ENCODE data around the gene BAIAP2. TPM values are rescaled to one million over a fixed set of nuclear protein-coding genes. Genes with fewer than 3 reads are reported as not detected.

Gene BAIAP2
- total and polyA plus RNA-seq, 10 of the 15 experiments (the other 5 are each of a cell fraction or from before 2014, with no cell fraction given) = 0.15 to 1.2 (median 0.46) TPM; not detected in 2

DNA sequence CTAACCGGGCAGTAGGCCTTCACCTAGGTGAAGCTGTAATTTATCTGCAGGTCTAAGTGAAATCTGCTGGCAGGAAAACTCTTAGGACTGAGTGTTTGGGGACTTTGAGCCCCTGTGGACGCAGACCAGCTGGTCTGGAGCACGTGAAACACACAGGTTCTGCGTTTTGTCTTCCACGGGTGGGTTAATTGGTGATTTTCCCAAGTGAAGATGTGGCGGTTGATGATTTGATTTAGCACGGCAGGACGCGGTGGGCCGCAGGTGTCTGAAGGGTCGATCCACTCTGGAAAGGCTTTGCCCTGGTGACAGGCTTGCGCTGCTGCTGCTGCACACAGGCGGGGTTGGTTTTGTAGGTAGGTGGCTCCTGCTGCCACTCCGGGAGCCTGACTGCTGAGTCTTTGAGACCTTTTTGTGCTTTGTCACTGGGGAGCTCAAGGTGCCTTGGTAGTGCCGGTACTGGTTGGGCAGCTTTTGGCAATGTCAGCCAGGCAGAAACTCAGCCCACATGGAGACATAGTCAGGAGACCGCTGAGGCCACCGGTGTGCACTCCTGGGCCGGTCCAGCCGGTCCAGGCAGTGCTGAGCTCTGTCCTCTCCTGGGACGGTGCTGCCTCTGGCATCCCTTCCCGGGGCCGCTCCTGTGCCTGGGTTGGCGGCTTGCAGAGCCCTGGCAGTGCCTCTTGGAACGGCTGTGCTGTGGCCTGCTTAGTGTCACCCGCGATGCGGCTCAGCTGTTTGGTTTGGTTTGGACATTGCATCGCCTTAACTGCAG lies 2.3 kb downstream of the BAIAP2 start (continued):
- TF ChIP-seq, protein P1, sequence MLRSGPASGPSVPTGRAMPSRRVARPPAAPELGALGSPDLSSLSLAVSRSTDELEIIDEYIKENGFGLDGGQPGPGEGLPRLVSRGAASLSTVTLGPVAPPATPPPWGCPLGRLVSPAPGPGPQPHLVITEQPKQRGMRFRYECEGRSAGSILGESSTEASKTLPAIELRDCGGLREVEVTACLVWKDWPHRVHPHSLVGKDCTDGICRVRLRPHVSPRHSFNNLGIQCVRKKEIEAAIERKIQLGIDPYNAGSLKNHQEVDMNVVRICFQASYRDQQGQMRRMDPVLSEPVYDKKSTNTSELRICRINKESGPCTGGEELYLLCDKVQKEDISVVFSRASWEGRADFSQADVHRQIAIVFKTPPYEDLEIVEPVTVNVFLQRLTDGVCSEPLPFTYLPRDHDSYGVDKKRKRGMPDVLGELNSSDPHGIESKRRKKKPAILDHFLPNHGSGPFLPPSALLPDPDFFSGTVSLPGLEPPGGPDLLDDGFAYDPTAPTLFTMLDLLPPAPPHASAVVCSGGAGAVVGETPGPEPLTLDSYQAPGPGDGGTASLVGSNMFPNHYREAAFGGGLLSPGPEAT (IDR thresholded peaks at IDR 0.05; ENCODE audit: low read depth) = no peak
- TF ChIP-seq JUNB (IDR thresholded peaks at IDR 0.05) = no peak
- TF ChIP-seq RAD51 (IDR thresholded peaks at IDR 0.05) = no peak
- TF ChIP-seq STAT1 (conservative IDR thresholded peaks at IDR 0.05) = no peak

DNA sequence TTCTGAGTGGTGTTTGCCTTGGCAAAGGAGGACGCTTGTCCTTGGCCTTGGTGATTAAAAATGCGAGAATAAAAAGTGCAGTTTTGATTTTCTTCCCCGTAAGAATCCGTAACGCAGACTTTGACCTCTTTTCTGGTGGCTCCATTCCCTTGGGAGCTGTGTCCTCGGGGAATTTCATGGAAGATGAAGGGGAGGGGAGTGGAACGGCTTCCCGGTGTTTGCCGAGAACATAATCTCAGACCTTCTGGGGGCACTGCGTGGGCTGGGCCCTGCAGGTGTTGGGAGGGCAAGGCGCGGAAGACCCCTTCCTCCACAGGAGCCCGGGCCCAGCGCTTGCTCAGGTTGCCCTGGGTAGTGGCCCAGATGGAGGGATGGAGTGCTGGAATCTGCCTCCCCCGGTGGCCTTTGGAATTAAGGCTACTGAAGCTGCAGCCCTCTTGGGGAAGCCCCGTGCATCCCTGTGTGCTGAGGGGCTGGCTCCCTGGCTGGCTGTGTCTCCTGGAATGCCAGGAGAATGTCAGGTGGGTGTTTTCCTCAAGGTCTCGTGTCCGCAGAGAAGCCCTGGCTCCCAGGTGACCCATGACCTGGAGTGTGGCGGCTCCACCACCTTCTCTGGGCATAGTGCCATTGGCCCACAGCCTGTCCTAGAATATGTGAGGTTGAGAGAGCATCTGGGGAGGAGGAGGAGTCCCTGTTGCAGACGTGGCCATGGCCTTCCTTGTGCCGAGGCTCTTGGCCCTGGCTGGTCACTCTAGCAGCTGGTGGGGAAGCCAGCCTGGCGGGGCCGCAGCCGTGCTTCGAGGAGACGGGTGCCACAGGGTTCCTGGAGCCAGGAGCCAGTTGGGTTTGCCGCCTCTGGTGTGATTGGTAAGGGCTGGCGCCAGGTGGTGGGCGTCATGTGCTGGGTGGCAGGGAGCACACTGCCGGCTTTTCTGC lies 3.1 kb downstream of the BAIAP2 start:
- Histone ChIP-seq H3K36me3 (ENCODE audit: control insufficient read depth in 2 of 2, insufficient read depth in 2 of 2, low read length in 1 of 2) (no peaks in the 10 kb centered on the region), H3K4me3 (no peak overlapping the region), H3K4me1 (ENCODE audit: control insufficient read depth, insufficient read depth, low read length) (no peaks in the 10 kb centered on the region), H2AFZ (ENCODE audit: control insufficient read depth, low read depth, low read length) (no peak overlapping the region), H3K4me2 (ENCODE audit: control insufficient read depth, insufficient read depth) (no peak overlapping the region), H3K27ac (ENCODE audit: control insufficient read depth, insufficient read depth) (no peak overlapping the region), H3K9me3 (replicated peaks; ENCODE audit: control insufficient read depth, insufficient read depth, low read length) (no peaks in the 10 kb centered on the region), H4K20me1 (ENCODE audit: control insufficient read depth, insufficient read depth) (no peaks in the 10 kb centered on the region), H3K9ac (ENCODE audit: control insufficient read depth, insufficient read depth, low read length) (no peak overlapping the region), H3K27me3 (replicated peaks in 1 of 2; ENCODE audit: control insufficient read depth in 2 of 2, insufficient read depth in 2 of 2, low read length in 1 of 2) (peaks cover 5 to 11% of the 10 kb centered on the region in 2 experiments), H3K79me2 (ENCODE audit: control insufficient read depth, insufficient read depth, low read length) (no peaks in the 10 kb centered on the region)
- ChIA-PET SMC1A (ENCODE audit: uncharacterized antibody, unreplicated experiment) (no interaction called here), CTCF (no interaction called here), RAD21 (ENCODE audit: unreplicated experiment) (no interaction called here), POLR2A (no interaction called here)
- no TSS peak for BruUV-seq (replicated peaks)
- DNase-seq (ENCODE audit: low read depth, low spot score) (no peak), ATAC-seq (no peak), FAIRE-seq (no peak)
- in situ Hi-C loops (cut with MboI) (no loop called here), intact Hi-C loops (cut with micrococcal nuclease; ENCODE audit: unreplicated experiment) (no loop called here)
- WGBS (ENCODE audit: insufficient coverage, insufficient replicate concordance, low lambda C conversion rate, missing lambda C conversion rate) = 60% methylated on average over 30 of the region's 30 CpGs
- no peak for TF ChIP-seq SUPT20H (IDR thresholded peaks at IDR 0.05; ENCODE audit: borderline replicate concordance, control insufficient read depth, low read depth, low read length)
- TF ChIP-seq, protein P2, sequence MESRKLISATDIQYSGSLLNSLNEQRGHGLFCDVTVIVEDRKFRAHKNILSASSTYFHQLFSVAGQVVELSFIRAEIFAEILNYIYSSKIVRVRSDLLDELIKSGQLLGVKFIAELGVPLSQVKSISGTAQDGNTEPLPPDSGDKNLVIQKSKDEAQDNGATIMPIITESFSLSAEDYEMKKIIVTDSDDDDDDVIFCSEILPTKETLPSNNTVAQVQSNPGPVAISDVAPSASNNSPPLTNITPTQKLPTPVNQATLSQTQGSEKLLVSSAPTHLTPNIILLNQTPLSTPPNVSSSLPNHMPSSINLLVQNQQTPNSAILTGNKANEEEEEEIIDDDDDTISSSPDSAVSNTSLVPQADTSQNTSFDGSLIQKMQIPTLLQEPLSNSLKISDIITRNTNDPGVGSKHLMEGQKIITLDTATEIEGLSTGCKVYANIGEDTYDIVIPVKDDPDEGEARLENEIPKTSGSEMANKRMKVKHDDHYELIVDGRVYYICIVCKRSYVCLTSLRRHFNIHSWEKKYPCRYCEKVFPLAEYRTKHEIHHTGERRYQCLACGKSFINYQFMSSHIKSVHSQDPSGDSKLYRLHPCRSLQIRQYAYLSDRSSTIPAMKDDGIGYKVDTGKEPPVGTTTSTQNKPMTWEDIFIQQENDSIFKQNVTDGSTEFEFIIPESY (IDR thresholded peaks at IDR 0.05) = no peak
- TF ChIP-seq, protein P3, sequence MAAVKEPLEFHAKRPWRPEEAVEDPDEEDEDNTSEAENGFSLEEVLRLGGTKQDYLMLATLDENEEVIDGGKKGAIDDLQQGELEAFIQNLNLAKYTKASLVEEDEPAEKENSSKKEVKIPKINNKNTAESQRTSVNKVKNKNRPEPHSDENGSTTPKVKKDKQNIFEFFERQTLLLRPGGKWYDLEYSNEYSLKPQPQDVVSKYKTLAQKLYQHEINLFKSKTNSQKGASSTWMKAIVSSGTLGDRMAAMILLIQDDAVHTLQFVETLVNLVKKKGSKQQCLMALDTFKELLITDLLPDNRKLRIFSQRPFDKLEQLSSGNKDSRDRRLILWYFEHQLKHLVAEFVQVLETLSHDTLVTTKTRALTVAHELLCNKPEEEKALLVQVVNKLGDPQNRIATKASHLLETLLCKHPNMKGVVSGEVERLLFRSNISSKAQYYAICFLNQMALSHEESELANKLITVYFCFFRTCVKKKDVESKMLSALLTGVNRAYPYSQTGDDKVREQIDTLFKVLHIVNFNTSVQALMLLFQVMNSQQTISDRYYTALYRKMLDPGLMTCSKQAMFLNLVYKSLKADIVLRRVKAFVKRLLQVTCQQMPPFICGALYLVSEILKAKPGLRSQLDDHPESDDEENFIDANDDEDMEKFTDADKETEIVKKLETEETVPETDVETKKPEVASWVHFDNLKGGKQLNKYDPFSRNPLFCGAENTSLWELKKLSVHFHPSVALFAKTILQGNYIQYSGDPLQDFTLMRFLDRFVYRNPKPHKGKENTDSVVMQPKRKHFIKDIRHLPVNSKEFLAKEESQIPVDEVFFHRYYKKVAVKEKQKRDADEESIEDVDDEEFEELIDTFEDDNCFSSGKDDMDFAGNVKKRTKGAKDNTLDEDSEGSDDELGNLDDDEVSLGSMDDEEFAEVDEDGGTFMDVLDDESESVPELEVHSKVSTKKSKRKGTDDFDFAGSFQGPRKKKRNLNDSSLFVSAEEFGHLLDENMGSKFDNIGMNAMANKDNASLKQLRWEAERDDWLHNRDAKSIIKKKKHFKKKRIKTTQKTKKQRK (IDR thresholded peaks at IDR 0.05; ENCODE audit: low read depth, low read length) = no peak
- TF ChIP-seq MYC (IDR thresholded peaks at IDR 0.05; ENCODE audit: insufficient read depth, insufficient read length, insufficient replicate concordance, low read length, severe bottlenecking) = no peak
- TF ChIP-seq POLR2AphosphoS5 (IDR thresholded peaks at IDR 0.05; ENCODE audit: low read length) = no peak
- TF ChIP-seq YBX1 (IDR thresholded peaks at IDR 0.05) = no peak
- TF ChIP-seq ASH2L (IDR thresholded peaks at IDR 0.05; ENCODE audit: borderline replicate concordance, low read depth) = no peak
- no peak for TF ChIP-seq POU2F2 (IDR thresholded peaks at IDR 0.05; ENCODE audit: borderline replicate concordance, low read depth, low read length)
- no peak for TF ChIP-seq HDAC2 (IDR thresholded peaks at IDR 0.05)
- TF ChIP-seq NFYB (IDR thresholded peaks at IDR 0.05; ENCODE audit: insufficient read depth, low read depth, low read length) = no peak
